WTC11 (cell line): ENCODE data around the gene LRMDA. TPM values are rescaled to one million over a fixed set of nuclear protein-coding genes. Genes with fewer than 3 reads are reported as not detected.

Experiments
- ATAC-seq: fragments of 200-7000 bp; cut with Tn5 transposase; 2 replicates; pipeline ENCODE4 v1.10.0; 2021; ENCODE audit warnings: mild to moderate bottlenecking, moderate library complexity
- CTCF ChIA-PET: fragments of 300-600 bp; sonication (Branson Sonifier 250); formaldehyde crosslinking; loops from one replicate; lab custom pipeline; 2021; ENCODE audit warnings: antibody characterized with exemption; lab: Charles Lee
- POLR2A ChIA-PET: fragments of 350-600 bp; sonication (Branson Sonifier 250); formaldehyde crosslinking; loops from one replicate; lab custom pipeline; 2021; ENCODE audit warnings: antibody characterized with exemption; lab: Charles Lee
- DNase-seq: peaks from one replicate; pipeline ENCODE4 v3.0.0; 2021; ENCODE audit warnings: low spot score
- H3K27ac Mint-ChIP-seq: 2 replicates; pipeline ENCODE4 v1.8.0; 2021; ENCODE audit warnings: mixed read lengths
- H3K27me3 Mint-ChIP-seq: 2 replicates; pipeline ENCODE4 v1.8.0; 2021; ENCODE audit warnings: low read depth, mild to moderate bottlenecking, moderate library complexity, mixed read lengths
- H3K36me3 Mint-ChIP-seq: 2 replicates; pipeline ENCODE4 v1.8.0; 2021; ENCODE audit warnings: mixed read lengths
- H3K4me1 Mint-ChIP-seq: 2 replicates; pipeline ENCODE4 v1.8.0; 2022; ENCODE audit warnings: mixed read lengths
- H3K4me3 Mint-ChIP-seq: 2 replicates; pipeline ENCODE4 v1.8.0; 2021; ENCODE audit warnings: mild to moderate bottlenecking, moderate library complexity, mixed read lengths
- H3K9me3 Mint-ChIP-seq: 2 replicates; pipeline ENCODE4 v1.8.0; 2021; ENCODE audit warnings: mixed read lengths
- AR ChIP-seq: fragments of 250-450 bp; sonication (Bioruptor Pico); IDR thresholded peaks from 2 replicates; pipeline ENCODE4 v1.9.0; 2021; ENCODE audit warnings: mild to moderate bottlenecking
- FOXK1 ChIP-seq: sonication (generic); formaldehyde crosslinking; IDR thresholded peaks from 2 replicates; pipeline ENCODE4 v1.8.0; 2022; ENCODE audit warnings: mild to moderate bottlenecking, moderate library complexity, missing genetic modification reagents
- RELA ChIP-seq: sonication (generic); formaldehyde crosslinking; IDR thresholded peaks from 2 replicates; pipeline ENCODE4 v1.8.1; 2022; ENCODE audit warnings: missing genetic modification reagents, mild to moderate bottlenecking, borderline replicate concordance
- ZBTB21 ChIP-seq: sonication (generic); formaldehyde crosslinking; IDR thresholded peaks from 2 replicates; pipeline ENCODE4 v1.8.1; 2023; ENCODE audit warnings: mild to moderate bottlenecking, missing genetic modification reagents, borderline replicate concordance
- ZBTB43 ChIP-seq: sonication (generic); formaldehyde crosslinking; IDR thresholded peaks from 2 replicates; pipeline ENCODE4 v1.8.1; 2023; ENCODE audit warnings: mild to moderate bottlenecking, missing genetic modification reagents
- total RNA-seq: library from RNA; stranded (reverse); gene quantifications from 3 replicates; pipeline ENCODE4 v1.2.3, GENCODE V29; 2021
- TF ChIP-seq, protein P1 (sequence below): sonication (generic); formaldehyde crosslinking; IDR thresholded peaks from 2 replicates; pipeline ENCODE4 v1.8.1; 2022; ENCODE audit warnings: mild to moderate bottlenecking, moderate library complexity, missing genetic modification reagents
- TF ChIP-seq, protein P2 (sequence below): fragments of 250-450 bp; sonication (Bioruptor Pico); IDR thresholded peaks from 2 replicates; pipeline ENCODE4 v1.9.0; 2021; ENCODE audit warnings: moderate library complexity, mild to moderate bottlenecking, inconsistent platforms, borderline replicate concordance
- TF ChIP-seq, protein P3 (sequence below): sonication (generic); formaldehyde crosslinking; IDR thresholded peaks from 2 replicates; pipeline ENCODE4 v1.8.1; 2023; ENCODE audit warnings: mild to moderate bottlenecking, missing genetic modification reagents, borderline replicate concordance
- TF ChIP-seq, protein P4 (sequence below): sonication (generic); formaldehyde crosslinking; IDR thresholded peaks from 2 replicates; pipeline ENCODE4 v1.8.1; 2023; ENCODE audit warnings: mild to moderate bottlenecking, moderate library complexity, missing genetic modification reagents

The LRMDA gene
- total RNA-seq, 1 experiment from 2014 or later, result 0.92 TPM

GRCh38 chr10:75866300-75866625 lies 434.8 kb downstream of the LRMDA start (continued):
- TF ChIP-seq, protein P1, sequence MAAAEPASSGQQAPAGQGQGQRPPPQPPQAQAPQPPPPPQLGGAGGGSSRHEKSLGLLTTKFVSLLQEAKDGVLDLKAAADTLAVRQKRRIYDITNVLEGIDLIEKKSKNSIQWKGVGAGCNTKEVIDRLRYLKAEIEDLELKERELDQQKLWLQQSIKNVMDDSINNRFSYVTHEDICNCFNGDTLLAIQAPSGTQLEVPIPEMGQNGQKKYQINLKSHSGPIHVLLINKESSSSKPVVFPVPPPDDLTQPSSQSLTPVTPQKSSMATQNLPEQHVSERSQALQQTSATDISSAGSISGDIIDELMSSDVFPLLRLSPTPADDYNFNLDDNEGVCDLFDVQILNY (CRISPR knock-in tag), result no peak
- TF ChIP-seq, protein P2, sequence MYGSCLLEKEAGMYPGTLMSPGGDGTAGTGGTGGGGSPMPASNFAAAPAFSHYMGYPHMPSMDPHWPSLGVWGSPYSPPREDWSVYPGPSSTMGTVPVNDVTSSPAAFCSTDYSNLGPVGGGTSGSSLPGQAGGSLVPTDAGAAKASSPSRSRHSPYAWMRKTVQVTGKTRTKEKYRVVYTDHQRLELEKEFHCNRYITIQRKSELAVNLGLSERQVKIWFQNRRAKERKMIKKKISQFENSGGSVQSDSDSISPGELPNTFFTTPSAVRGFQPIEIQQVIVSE (CRISPR knock-in tag), result no peak
- TF ChIP-seq, protein P3, sequence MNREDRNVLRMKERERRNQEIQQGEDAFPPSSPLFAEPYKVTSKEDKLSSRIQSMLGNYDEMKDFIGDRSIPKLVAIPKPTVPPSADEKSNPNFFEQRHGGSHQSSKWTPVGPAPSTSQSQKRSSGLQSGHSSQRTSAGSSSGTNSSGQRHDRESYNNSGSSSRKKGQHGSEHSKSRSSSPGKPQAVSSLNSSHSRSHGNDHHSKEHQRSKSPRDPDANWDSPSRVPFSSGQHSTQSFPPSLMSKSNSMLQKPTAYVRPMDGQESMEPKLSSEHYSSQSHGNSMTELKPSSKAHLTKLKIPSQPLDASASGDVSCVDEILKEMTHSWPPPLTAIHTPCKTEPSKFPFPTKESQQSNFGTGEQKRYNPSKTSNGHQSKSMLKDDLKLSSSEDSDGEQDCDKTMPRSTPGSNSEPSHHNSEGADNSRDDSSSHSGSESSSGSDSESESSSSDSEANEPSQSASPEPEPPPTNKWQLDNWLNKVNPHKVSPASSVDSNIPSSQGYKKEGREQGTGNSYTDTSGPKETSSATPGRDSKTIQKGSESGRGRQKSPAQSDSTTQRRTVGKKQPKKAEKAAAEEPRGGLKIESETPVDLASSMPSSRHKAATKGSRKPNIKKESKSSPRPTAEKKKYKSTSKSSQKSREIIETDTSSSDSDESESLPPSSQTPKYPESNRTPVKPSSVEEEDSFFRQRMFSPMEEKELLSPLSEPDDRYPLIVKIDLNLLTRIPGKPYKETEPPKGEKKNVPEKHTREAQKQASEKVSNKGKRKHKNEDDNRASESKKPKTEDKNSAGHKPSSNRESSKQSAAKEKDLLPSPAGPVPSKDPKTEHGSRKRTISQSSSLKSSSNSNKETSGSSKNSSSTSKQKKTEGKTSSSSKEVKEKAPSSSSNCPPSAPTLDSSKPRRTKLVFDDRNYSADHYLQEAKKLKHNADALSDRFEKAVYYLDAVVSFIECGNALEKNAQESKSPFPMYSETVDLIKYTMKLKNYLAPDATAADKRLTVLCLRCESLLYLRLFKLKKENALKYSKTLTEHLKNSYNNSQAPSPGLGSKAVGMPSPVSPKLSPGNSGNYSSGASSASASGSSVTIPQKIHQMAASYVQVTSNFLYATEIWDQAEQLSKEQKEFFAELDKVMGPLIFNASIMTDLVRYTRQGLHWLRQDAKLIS (CRISPR knock-in tag), result no peak
- TF ChIP-seq ZBTB43 (CRISPR knock-in tag) (no peak), AR (CRISPR knock-in tag) (no peak)
- TF ChIP-seq, protein P4, sequence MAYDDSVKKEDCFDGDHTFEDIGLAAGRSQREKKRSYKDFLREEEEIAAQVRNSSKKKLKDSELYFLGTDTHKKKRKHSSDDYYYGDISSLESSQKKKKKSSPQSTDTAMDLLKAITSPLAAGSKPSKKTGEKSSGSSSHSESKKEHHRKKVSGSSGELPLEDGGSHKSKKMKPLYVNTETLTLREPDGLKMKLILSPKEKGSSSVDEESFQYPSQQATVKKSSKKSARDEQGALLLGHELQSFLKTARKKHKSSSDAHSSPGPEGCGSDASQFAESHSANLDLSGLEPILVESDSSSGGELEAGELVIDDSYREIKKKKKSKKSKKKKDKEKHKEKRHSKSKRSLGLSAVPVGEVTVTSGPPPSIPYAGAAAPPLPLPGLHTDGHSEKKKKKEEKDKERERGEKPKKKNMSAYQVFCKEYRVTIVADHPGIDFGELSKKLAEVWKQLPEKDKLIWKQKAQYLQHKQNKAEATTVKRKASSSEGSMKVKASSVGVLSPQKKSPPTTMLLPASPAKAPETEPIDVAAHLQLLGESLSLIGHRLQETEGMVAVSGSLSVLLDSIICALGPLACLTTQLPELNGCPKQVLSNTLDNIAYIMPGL (CRISPR knock-in tag), result no peak

- no peak overlapping the region for H3K4me3 Mint-ChIP-seq
- peaks cover 8% of the 10 kb centered on the region for H3K4me1 Mint-ChIP-seq
- TF ChIP-seq RELA (CRISPR knock-in tag) (no peak), FOXK1 (CRISPR knock-in tag) (no peak)
- H3K27ac Mint-ChIP-seq, result no peak overlapping the region
- no peaks in the 10 kb centered on the region for H3K27me3 Mint-ChIP-seq
- CTCF ChIA-PET, result no interaction called here
- ATAC-seq, result no peak
- no peak for DNase-seq
- no peaks in the 10 kb centered on the region for H3K36me3 Mint-ChIP-seq
- H3K9me3 Mint-ChIP-seq, result no peaks in the 10 kb centered on the region
- POLR2A ChIA-PET, result no interaction called here
Measured at GRCh38 chr10:75866731-75867130, 435.3 kb downstream of the LRMDA start.

- no peak for TF ChIP-seq ZBTB21 (CRISPR knock-in tag)
- no peaks in the 10 kb centered on the region for H3K36me3 Mint-ChIP-seq
- CTCF ChIA-PET, result no interaction called here
- no peaks in the 10 kb centered on the region for H3K9me3 Mint-ChIP-seq
- ATAC-seq (no peak), DNase-seq (no peak)
- POLR2A ChIA-PET, result no interaction called here
- H3K4me1 Mint-ChIP-seq, result peaks cover 6% of the 10 kb centered on the region; the same call in 1 of the 2 replicates
- H3K4me3 Mint-ChIP-seq, result no peak overlapping the region
- no peaks in the 10 kb centered on the region for H3K27me3 Mint-ChIP-seq
- no peak overlapping the region for H3K27ac Mint-ChIP-seq
Measured at GRCh38 chr10:75868574-75868973, 437.1 kb downstream of the LRMDA start.
